ENCODE measurements around the gene LMOD3.

Gene LMOD3

GRCh38 chr3:69121513-69121912 lies 882 bp downstream of the LMOD3 start:
- TF ChIP-seq CTCF (IDR thresholded peaks at IDR 0.05; ENCODE audit: control extremely low read depth, extremely low read depth, low read depth, missing control alignments) = no peak
- CTCF ChIA-PET = interaction anchor here (0.6 to 5.4 kb wide), 47 partner anchors 11 to 617 kb away, joined by 3 to 53 read pairs (median 4); partner anchors contain the start of genes MITF and TMF1
- POLR2A ChIA-PET = no interaction called here
- DNase-seq (ENCODE audit: extremely low spot score) = no peak

- peak; percentile 46 for DNase-seq (ENCODE audit: extremely low spot score)
- ChIA-PET CTCF (interaction anchor here (0.6 to 5.4 kb wide), 53 partner anchors 11 to 618 kb away, joined by 3 to 53 read pairs (median 4); partner anchors contain the start of genes MITF and TMF1), POLR2A (no interaction called here)
- TF ChIP-seq CTCF (IDR thresholded peaks at IDR 0.05; ENCODE audit: control extremely low read depth, extremely low read depth, low read depth, missing control alignments) = peak; percentile 95
Observed at GRCh38 chr3:69120879-69121464, 1.4 kb downstream of the LMOD3 start.

GRCh38 chr3:69119681-69120080 lies 2.7 kb downstream of the LMOD3 start:
- no peak for DNase-seq (ENCODE audit: extremely low spot score)
- POLR2A ChIA-PET = no interaction called here
- no peak for TF ChIP-seq CTCF (IDR thresholded peaks at IDR 0.05; ENCODE audit: control extremely low read depth, extremely low read depth, low read depth, missing control alignments)
- CTCF ChIA-PET = interaction anchor here (0.7 to 5.4 kb wide), 24 partner anchors 10 to 552 kb away, joined by 3 to 53 read pairs (median 8); partner anchors contain the start of gene EOGT

- ChIA-PET CTCF (interaction anchor here (0.6 to 5.4 kb wide), 16 partner anchors 9 to 553 kb away, joined by 3 to 53 read pairs (median 18); partner anchors contain the start of genes ARL6IP5 and EOGT), POLR2A (no interaction called here)
- no peak for TF ChIP-seq CTCF (IDR thresholded peaks at IDR 0.05; ENCODE audit: control extremely low read depth, extremely low read depth, low read depth, missing control alignments)
- DNase-seq (ENCODE audit: extremely low spot score) = no peak
Observed at GRCh38 chr3:69119138-69119537, 3.3 kb downstream of the LMOD3 start.

GRCh38 chr3:69118555-69118954 lies 3.8 kb downstream of the LMOD3 start:
- POLR2A ChIA-PET = no interaction called here
- TF ChIP-seq CTCF (IDR thresholded peaks at IDR 0.05; ENCODE audit: control extremely low read depth, extremely low read depth, low read depth, missing control alignments) = no peak
- CTCF ChIA-PET = interaction anchor here (0.6 to 5.4 kb wide), 11 partner anchors 8 to 553 kb away, joined by 3 to 53 read pairs (median 17); partner anchors contain the start of gene ARL6IP5
- DNase-seq (ENCODE audit: extremely low spot score) = no peak

- ChIA-PET CTCF (interaction anchor here (1.4 to 5.4 kb wide), 4 partner anchors 9 to 189 kb away, joined by 4 to 53 read pairs (median 20); no protein-coding TSS in a partner anchor), POLR2A (no interaction called here)
- no peak for TF ChIP-seq CTCF (IDR thresholded peaks at IDR 0.05; ENCODE audit: control extremely low read depth, extremely low read depth, low read depth, missing control alignments)
- no peak for DNase-seq (ENCODE audit: extremely low spot score)
Observed at GRCh38 chr3:69116897-69117296, 5.5 kb downstream of the LMOD3 start.

Measured in GM10248 (cell line).